H1 (cell line): Measurements from ENCODE around the gene RABGAP1. TPM values are rescaled to one million over a fixed set of nuclear protein-coding genes. Genes with fewer than 3 reads are reported as not detected.

Experiments used
- CTCF ChIA-PET: fragments of 300-600 bp; sonication (Branson Sonifier 250); formaldehyde crosslinking; loops from one replicate; lab custom pipeline; 2021; ENCODE audit not compliant: partially characterized antibody; lab: Charles Lee
- POLR2A ChIA-PET: fragments of 300-600 bp; sonication (Branson Sonifier 250); formaldehyde crosslinking; loops from one replicate; lab custom pipeline; 2021; ENCODE audit warnings: inconsistent platforms; ENCODE audit not compliant: partially characterized antibody; lab: Charles Lee
- DNase-seq, 2 experiments: peaks; one replicate each; pipeline versions ENCODE4 v3.0.0 to v3.0.0-alpha.2; 2010 to 2022; ENCODE audit warnings: low spot score in 2 of 2, low read depth in 1 of 2, mixed read lengths in 1 of 2
- FAIRE-seq: peaks from 2 replicates; lab custom pipeline; 2011; peaks lifted over from hg19 to GRCh38; lab: Jason Lieb, UNC
- H2AFZ ChIP-seq: 2 replicates; pipeline ENCODE4 v1.8.1; 2012; ENCODE audit warnings: low read length, inconsistent platforms
- H2AK5ac ChIP-seq: 2 replicates; pipeline ENCODE4 v1.6.1; 2013; ENCODE audit warnings: low read depth, low read length
- H2BK120ac ChIP-seq: replicated peaks from 2 replicates; pipeline ENCODE3; 2013; ENCODE audit warnings: low read depth, low read length, inconsistent platforms
- H2BK12ac ChIP-seq: 2 replicates; pipeline ENCODE4 v1.6.1; 2013; ENCODE audit warnings: low read depth, low read length
- H2BK15ac ChIP-seq: 2 replicates; pipeline ENCODE4 v1.6.1; 2013; ENCODE audit warnings: low read length
- H2BK20ac ChIP-seq: 2 replicates; pipeline ENCODE4 v1.6.1; 2013; ENCODE audit warnings: low read length
- H2BK5ac ChIP-seq: 2 replicates; pipeline ENCODE4 v1.6.1; 2013; ENCODE audit warnings: low read depth, low read length
- H3K14ac ChIP-seq: 2 replicates; pipeline ENCODE4 v1.6.1; 2013; ENCODE audit warnings: inconsistent platforms; ENCODE audit not compliant: insufficient read length
- H3K18ac ChIP-seq: 2 replicates; pipeline ENCODE4 v1.6.1; 2013; ENCODE audit warnings: low read length; ENCODE audit errors: extremely low read depth
- H3K23ac ChIP-seq: 2 replicates; pipeline ENCODE4 v1.6.1; 2013; ENCODE audit warnings: inconsistent platforms; ENCODE audit not compliant: insufficient read length
- H3K23me2 ChIP-seq: 2 replicates; pipeline ENCODE4 v1.6.1; 2013; ENCODE audit warnings: low read depth, low read length
- H3K27ac ChIP-seq: 2 replicates; pipeline ENCODE4 v1.6.1; 2011; ENCODE audit warnings: low read depth, low read length, inconsistent platforms
- H3K27me3 ChIP-seq, 4 experiments: replicated peaks in 1 of 4; 1 replicate in 1 of 4; 2 replicates in 3 of 4; pipeline versions ENCODE4 v1.6.1 to v1.8.1; 2011 to 2013; ENCODE audit warnings: low read length in 3 of 4, mild to moderate bottlenecking in 3 of 4, inconsistent platforms in 2 of 4, mixed read lengths in 2 of 4, moderate library complexity in 1 of 4; ENCODE audit not compliant: control insufficient read depth in 3 of 4, insufficient read depth in 3 of 4; ENCODE audit errors: extremely low read depth in 1 of 4
- H3K36me3 ChIP-seq, 4 experiments: 2 replicates each; pipeline versions ENCODE4 v1.6.1 to v1.8.1; 2011 to 2013; ENCODE audit warnings: mild to moderate bottlenecking in 4 of 4, low read length in 3 of 4, moderate library complexity in 2 of 4, control low read depth in 1 of 4, inconsistent platforms in 1 of 4; ENCODE audit not compliant: insufficient read depth in 4 of 4, control insufficient read depth in 2 of 4
- H3K4ac ChIP-seq: replicated peaks from 2 replicates; pipeline ENCODE3; 2013; ENCODE audit warnings: low read length, low read depth, mixed read lengths, inconsistent platforms; ENCODE audit not compliant: insufficient read length
- H3K4me1 ChIP-seq, 4 experiments: replicated peaks in 1 of 4; 1 replicate in 1 of 4; 2 replicates in 3 of 4; pipeline versions ENCODE4 v1.6.1 to v1.8.1; 2011 to 2013; ENCODE audit warnings: low read length in 3 of 4, inconsistent platforms in 2 of 4, mixed read lengths in 1 of 4; ENCODE audit not compliant: insufficient read depth in 4 of 4, control insufficient read depth in 3 of 4
- H3K4me2 ChIP-seq, 2 experiments: 2 replicates each; pipeline versions ENCODE4 v1.6.1 to v1.8.1; 2011 to 2013; ENCODE audit warnings: low read depth in 2 of 2, low read length in 2 of 2, control low read depth in 1 of 2, inconsistent platforms in 1 of 2, mild to moderate bottlenecking in 1 of 2; ENCODE audit not compliant: insufficient read depth in 1 of 2
- H3K4me3 ChIP-seq, 4 experiments: fragments of 200-600, 300-600 bp in 1 of 4; sonication (generic), shearing (Covaris generic), sonication (Bioruptor Twin) in 1 of 4; 2 replicates each; pipeline versions ENCODE4 v1.5.1 to v1.8.1; 2011 to 2016; ENCODE audit warnings: low read length in 4 of 4, low read depth in 3 of 4, control low read depth in 2 of 4, inconsistent platforms in 2 of 4, mild to moderate bottlenecking in 2 of 4, mixed read lengths in 1 of 4, moderate library complexity in 1 of 4; ENCODE audit not compliant: insufficient read depth in 2 of 4; ENCODE audit errors: extremely low read depth in 1 of 4
- H3K56ac ChIP-seq: replicated peaks from 2 replicates; pipeline ENCODE3; 2013; ENCODE audit warnings: low read depth, mild to moderate bottlenecking, mixed read lengths, low read length, inconsistent platforms; ENCODE audit not compliant: insufficient read length
- H3K79me1 ChIP-seq: 2 replicates; pipeline ENCODE4 v1.6.1; 2013; ENCODE audit warnings: low read depth, low read length, control low read depth
- H3K79me2 ChIP-seq, 2 experiments: 2 replicates each; pipeline versions ENCODE4 v1.6.1 to v1.8.1; 2012 to 2013; ENCODE audit warnings: low read length in 2 of 2, mild to moderate bottlenecking in 2 of 2, inconsistent platforms in 1 of 2; ENCODE audit not compliant: insufficient read depth in 2 of 2, control insufficient read depth in 1 of 2
- H3K9ac ChIP-seq, 4 experiments: replicated peaks in 1 of 4; 1 replicate in 1 of 4; 2 replicates in 3 of 4; pipeline versions ENCODE4 v1.6.1 to v1.8.1; 2011 to 2013; ENCODE audit warnings: low read depth in 3 of 4, low read length in 3 of 4, control low read depth in 2 of 4, mild to moderate bottlenecking in 2 of 4, moderate library complexity in 2 of 4, inconsistent platforms in 1 of 4; ENCODE audit errors: extremely low read depth in 1 of 4
- H3K9me3 ChIP-seq, 2 experiments: 2 replicates each; pipeline versions ENCODE4 v1.6.1 to v1.8.1; 2012 to 2013; ENCODE audit warnings: mild to moderate bottlenecking in 2 of 2, moderate library complexity in 2 of 2, control low read depth in 1 of 2, inconsistent platforms in 1 of 2, low read depth in 1 of 2, low read length in 1 of 2, mixed read lengths in 1 of 2; ENCODE audit not compliant: insufficient read depth in 2 of 2
- H4K20me1 ChIP-seq, 2 experiments: replicated peaks in 1 of 2; 2 replicates each; pipeline versions ENCODE3 to v1.8.1; 2011 to 2013; ENCODE audit warnings: inconsistent platforms in 2 of 2, low read length in 2 of 2, mild to moderate bottlenecking in 1 of 2; ENCODE audit not compliant: insufficient read depth in 2 of 2, control insufficient read depth in 1 of 2
- H4K5ac ChIP-seq: 2 replicates; pipeline ENCODE4 v1.6.1; 2013; ENCODE audit warnings: low read length, low read depth, mixed read lengths, inconsistent platforms; ENCODE audit not compliant: insufficient read length
- H4K8ac ChIP-seq: 2 replicates; pipeline ENCODE4 v1.8.0; 2013; ENCODE audit warnings: mild to moderate bottlenecking, moderate library complexity, low read length, inconsistent platforms; ENCODE audit not compliant: insufficient read depth; ENCODE audit errors: extremely low read depth
- H4K91ac ChIP-seq: replicated peaks from 2 replicates; pipeline ENCODE3; 2013; ENCODE audit warnings: low read length, mixed read lengths, inconsistent platforms; ENCODE audit not compliant: insufficient read length
- BACH1 ChIP-seq: IDR thresholded peaks from 2 replicates; pipeline ENCODE4 v1.6.1; 2012; ENCODE audit warnings: low read length, improper control_type of control experiment
- BRCA1 ChIP-seq: IDR thresholded peaks from 2 replicates; pipeline ENCODE4 v1.6.1; 2012; ENCODE audit warnings: low read depth, low read length, improper control_type of control experiment
- CHD2 ChIP-seq: IDR thresholded peaks from 2 replicates; pipeline ENCODE4 v1.6.1; 2012; ENCODE audit warnings: low read length, improper control_type of control experiment
- CTBP2 ChIP-seq: IDR thresholded peaks from 2 replicates; pipeline ENCODE4 v1.7.0; 2011; ENCODE audit warnings: borderline replicate concordance, mild to moderate bottlenecking, moderate library complexity, mixed read lengths, low read length; ENCODE audit not compliant: insufficient read depth, insufficient read length
- EP300 ChIP-seq, 2 experiments: IDR thresholded peaks; 1 replicate in 1 of 2; 2 replicates in 1 of 2; pipeline ENCODE4 v1.6.1; 2011 to 2012; ENCODE audit warnings: low read depth in 2 of 2, low read length in 2 of 2, mild to moderate bottlenecking in 2 of 2, borderline replicate concordance in 1 of 2, inconsistent platforms in 1 of 2, moderate library complexity in 1 of 2
- GABPA ChIP-seq: IDR thresholded peaks from 2 replicates; pipeline ENCODE4 v1.6.1; 2011; ENCODE audit warnings: mild to moderate bottlenecking, low read length, moderate library complexity, borderline replicate concordance; ENCODE audit not compliant: insufficient read depth
- HDAC6 ChIP-seq: IDR thresholded peaks from one replicate; pipeline ENCODE4 v1.7.1; 2012; ENCODE audit warnings: low read depth, mild to moderate bottlenecking, inconsistent platforms, low read length, moderate library complexity
- KDM5A ChIP-seq: fragments of 200-600 bp; IDR thresholded peaks from 2 replicates; pipeline ENCODE4 v1.7.1; 2012; ENCODE audit warnings: mild to moderate bottlenecking, low read length, inconsistent platforms, mixed read lengths
- POU5F1 ChIP-seq: IDR thresholded peaks from 2 replicates; pipeline ENCODE4 v1.6.1; 2011; ENCODE audit warnings: low read depth, mild to moderate bottlenecking, low read length, moderate library complexity
- RBBP5 ChIP-seq: IDR thresholded peaks from 2 replicates; pipeline ENCODE4 v1.7.1; 2012; ENCODE audit warnings: low read depth, mild to moderate bottlenecking, inconsistent platforms, low read length, moderate library complexity, borderline replicate concordance
- SIN3A ChIP-seq, 2 experiments: IDR thresholded peaks in 1 of 2; conservative IDR thresholded peaks in 1 of 2; 2 replicates each; pipeline ENCODE4 v1.6.1; 2011 to 2012; ENCODE audit warnings: low read length in 2 of 2, improper control_type of control experiment in 1 of 2, low read depth in 1 of 2, mild to moderate bottlenecking in 1 of 2
- SP1 ChIP-seq: IDR thresholded peaks from 2 replicates; pipeline ENCODE4 v1.6.1; 2011; ENCODE audit warnings: low read depth, low read length
- SP2 ChIP-seq: IDR thresholded peaks from 2 replicates; pipeline ENCODE4 v1.6.1; 2012; ENCODE audit warnings: mild to moderate bottlenecking, low read length, inconsistent platforms
- WGBS, 2 experiments: shearing (Covaris generic) in 1 of 2; methylation state at CpG; one replicate each; pipeline versions ENCODE4 v1.1.6 to v1.1.7; 2013 to 2015; ENCODE audit warnings: low lambda C conversion rate in 2 of 2, mixed read lengths in 2 of 2, inconsistent platforms in 1 of 2, low coverage in 1 of 2, missing lambda C conversion rate in 1 of 2; ENCODE audit not compliant: insufficient replicate concordance in 2 of 2, insufficient coverage in 1 of 2, insufficient read length in 1 of 2; ENCODE audit errors: extremely low coverage in 1 of 2, missing lambda C conversion rate in 1 of 2; 5-methylcytosine and 5-hydroxymethylcytosine counted together
- polyA plus RNA-seq, 7 experiments: library from polyadenylated mRNA; depleted of rRNA in 3 of 7; stranded (reverse) in 5 of 7; unstranded in 2 of 7; fragments of >200 nt in 5 of 7; fragments of 200-250 nt in 2 of 7; gene quantifications; 1 replicate in 5 of 7; 2 replicates in 1 of 7; 4 replicates in 1 of 7; pipeline versions ENCODE4 v1.2.1 to v1.2.3, GENCODE V29; 2011 to 2013; ENCODE audit warnings: missing spikeins in 2 of 7, mixed read lengths in 2 of 7
- total RNA-seq: library from RNA; stranded (reverse); fragmentation: NEBNext Ultra II Directional; extraction: Animal tissue kit (Norgen Biotek cat#: 25700); gene quantifications from 2 replicates; pipeline ENCODE4 v1.2.1, GENCODE V29; 2021

RABGAP1 gene
- total and polyA plus RNA-seq, 2 of the 8 experiments (the other 6 are each of a cell fraction or from before 2014, with no cell fraction given) = 15.7 to 38.3 TPM

DNA sequence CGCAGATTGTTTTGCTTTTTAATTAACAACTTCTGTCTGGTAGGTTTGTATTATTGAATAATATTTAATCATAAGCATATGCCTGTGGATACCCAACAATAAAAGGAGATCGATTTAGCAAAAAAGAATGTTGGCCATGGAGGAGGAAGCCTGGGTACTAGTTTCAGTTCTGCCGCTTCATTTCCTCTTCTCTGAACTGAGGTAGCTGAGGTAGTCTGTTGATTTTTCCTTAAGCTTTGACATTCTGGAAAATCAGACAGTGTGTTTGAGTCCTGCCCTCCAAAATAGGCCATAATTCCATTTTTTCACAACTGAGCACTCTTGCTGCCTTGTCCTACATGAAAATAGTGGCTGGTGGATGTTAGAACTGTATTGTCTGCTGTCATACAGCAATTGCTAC is 86.7 kb downstream of the RABGAP1 start:
- TF ChIP-seq EP300 (IDR thresholded peaks at IDR 0.05; ENCODE audit: borderline replicate concordance in 1 of 2, low read depth in 2 of 2, low read length in 2 of 2) (no peak), CHD2 (no peak), GABPA (no peak), SP1 (no peak), RBBP5 (no peak), CTBP2 (no peak), SP2 (no peak), KDM5A (no peak), POU5F1 (no peak), BACH1 (no peak), SIN3A (conservative IDR thresholded peaks at IDR 0.05 in 1 of 2, IDR thresholded peaks at IDR 0.05 in 1 of 2; ENCODE audit: low read depth in 1 of 2, low read length in 2 of 2) (no peak), HDAC6 (no peak), BRCA1 (no peak)
- Histone ChIP-seq H3K23ac (no peak overlapping the region), H2AK5ac (no peak overlapping the region), H4K91ac (no peak overlapping the region), H3K4me2 (no peak overlapping the region), H3K23me2 (no peaks in the 10 kb centered on the region), H2BK120ac (no peak overlapping the region), H3K18ac (no peak overlapping the region), H3K14ac (no peak overlapping the region), H3K27me3 (no peaks in the 10 kb centered on the region), H3K4me3 (no peak overlapping the region), H3K4me1 (no peaks in the 10 kb centered on the region), H2BK20ac (no peak overlapping the region), H3K36me3 (peaks cover 0 to 13% (median 4%) of the 10 kb centered on the region in 4 experiments; a peak in 3 of 8 replicates), H3K27ac (no peak overlapping the region), H4K5ac (no peak overlapping the region), H4K20me1 (peaks cover 0 to 2% of the 10 kb centered on the region in 2 experiments), H3K79me2 (no peaks in the 10 kb centered on the region), H2BK5ac (no peak overlapping the region), H3K9me3 (no peaks in the 10 kb centered on the region), H4K8ac (no peak overlapping the region), H3K56ac (no peak overlapping the region), H3K79me1 (no peaks in the 10 kb centered on the region), H2AFZ (no peak overlapping the region), H3K9ac (no peak overlapping the region), H2BK15ac (no peak overlapping the region), H2BK12ac (no peak overlapping the region), H3K4ac (no peak overlapping the region)
- CTCF ChIA-PET = no interaction called here
- POLR2A ChIA-PET = interaction anchor here (1.8 kb wide), 1 partner anchor 9 kb away, joined by 5 read pairs; no protein-coding TSS in a partner anchor
- WGBS, 2 experiments = 64% methylated on average over 3 of the region's 3 CpGs; no CpG with 5 or more reads in 1 of the 2 experiments
- no peak for FAIRE-seq
- DNase-seq = no peak
